ENCODE data around the gene HCFC1R1.

The HCFC1R1 gene

GRCh38 chr16:3017344-3017743 lies 6.4 kb downstream of the HCFC1R1 start:
- no peak for DNase-seq

DNA sequence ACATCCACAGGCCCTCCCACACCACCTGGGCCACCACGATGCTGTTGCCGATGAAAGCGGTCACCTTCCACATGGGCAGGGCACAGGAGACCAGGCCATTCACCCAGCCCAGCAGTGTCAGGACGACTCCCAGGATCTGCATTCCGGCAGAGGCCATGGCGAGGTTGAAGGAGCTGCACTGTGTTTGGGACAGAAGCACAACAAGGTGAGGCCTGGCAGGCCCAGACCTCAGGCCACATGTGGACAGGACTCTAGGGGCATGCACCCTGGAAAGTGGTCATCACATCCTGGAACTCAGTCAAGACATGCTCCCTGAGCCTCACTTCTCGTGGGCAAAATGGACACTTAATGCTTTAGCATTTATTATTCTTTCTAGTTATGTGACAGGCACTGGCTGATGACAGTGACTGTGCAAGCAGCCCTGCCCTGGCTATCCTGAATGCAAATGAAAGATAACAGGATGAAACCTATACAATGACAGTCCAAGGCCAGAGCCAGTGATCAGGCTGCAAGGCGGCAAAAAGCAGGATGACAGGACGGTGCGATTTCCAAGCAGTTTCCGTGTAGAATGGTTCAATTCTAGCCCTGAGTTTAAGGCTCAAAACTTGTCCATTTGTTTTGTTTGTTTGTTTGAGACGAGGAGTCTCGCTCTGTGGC lies 7.7 kb downstream of the HCFC1R1 start:
- no peak for DNase-seq

GRCh38 chr16:3014971-3015370 lies 8.8 kb downstream of the HCFC1R1 start:
- DNase-seq, result no peak

DNA sequence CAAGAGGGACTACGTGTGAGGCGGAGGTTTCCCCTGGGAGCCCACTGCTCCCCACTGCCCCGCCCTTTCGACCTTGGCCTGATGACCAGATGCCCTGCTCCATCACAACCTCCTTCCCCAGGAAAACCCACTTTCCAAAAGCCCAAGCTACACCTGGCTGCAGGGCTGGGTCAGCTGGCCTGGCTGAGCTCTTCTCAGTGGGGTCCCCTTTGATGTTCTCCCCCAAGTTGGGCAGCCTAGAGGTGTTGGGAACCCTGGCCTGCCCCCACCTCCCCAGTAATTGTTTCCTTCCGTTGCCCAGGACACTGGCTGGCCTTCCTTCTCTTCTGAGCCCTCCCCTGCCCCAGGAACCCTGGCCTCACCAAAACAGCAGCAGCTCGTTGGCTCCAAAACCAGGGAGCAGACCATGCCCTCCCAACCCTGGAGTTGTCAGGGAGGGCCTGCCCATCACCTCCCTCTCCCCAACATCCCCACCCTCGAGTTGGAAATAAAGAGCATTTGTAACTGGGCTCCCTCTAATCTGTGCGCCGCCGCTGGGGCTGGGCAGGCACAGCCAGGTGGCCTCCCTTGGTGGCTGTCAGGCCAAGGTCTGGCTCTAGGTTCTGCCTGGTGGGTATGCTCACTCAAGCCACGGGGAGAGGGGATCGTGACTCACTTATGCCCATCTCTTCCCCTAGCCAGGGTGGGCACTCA lies 9.6 kb downstream of the HCFC1R1 start:
- DNase-seq, result no peak

- DNase-seq, result no peak
These were observed 10.2 kb downstream of the HCFC1R1 start for GRCh38 chr16:3013491-3013951.

- no peak for DNase-seq
These were observed 10.8 kb downstream of the HCFC1R1 start, which contains the start of gene CLDN9 for GRCh38 chr16:3012828-3013420. CLDN9 (plus strand) TSS chr16:3012923; CDS start chr16:3013363, 440 bp downstream.

DNA sequence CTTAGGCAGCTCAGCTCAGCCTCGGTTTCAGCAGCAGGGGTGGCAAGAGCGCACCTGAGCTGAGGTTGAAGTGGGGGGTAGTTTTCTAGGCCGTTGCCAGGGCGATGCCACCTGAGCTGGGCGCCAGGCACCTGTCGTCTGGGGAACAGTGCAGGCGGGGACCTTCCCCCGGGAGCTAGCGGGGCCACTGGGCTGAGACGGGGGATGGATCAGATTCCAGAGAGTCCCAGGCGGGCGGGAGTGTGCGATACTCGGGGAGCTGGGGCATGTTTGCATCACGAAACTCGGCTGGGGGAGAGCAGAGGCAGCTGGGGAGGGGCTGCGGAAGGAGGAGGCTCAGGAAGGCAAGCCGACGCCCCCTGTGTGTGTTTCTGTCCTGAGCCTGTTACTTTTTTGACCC lies 11.5 kb downstream of the HCFC1R1 start:
- DNase-seq, result no peak

- DNase-seq, result no peak
These were observed 13.2 kb downstream of the HCFC1R1 start for GRCh38 chr16:3010510-3010909.

- no peak for DNase-seq
These were observed 14.0 kb downstream of the HCFC1R1 start for GRCh38 chr16:3009568-3010390.

- no peak for DNase-seq
These were observed 15.1 kb downstream of the HCFC1R1 start for GRCh38 chr16:3008690-3009037.

DNA sequence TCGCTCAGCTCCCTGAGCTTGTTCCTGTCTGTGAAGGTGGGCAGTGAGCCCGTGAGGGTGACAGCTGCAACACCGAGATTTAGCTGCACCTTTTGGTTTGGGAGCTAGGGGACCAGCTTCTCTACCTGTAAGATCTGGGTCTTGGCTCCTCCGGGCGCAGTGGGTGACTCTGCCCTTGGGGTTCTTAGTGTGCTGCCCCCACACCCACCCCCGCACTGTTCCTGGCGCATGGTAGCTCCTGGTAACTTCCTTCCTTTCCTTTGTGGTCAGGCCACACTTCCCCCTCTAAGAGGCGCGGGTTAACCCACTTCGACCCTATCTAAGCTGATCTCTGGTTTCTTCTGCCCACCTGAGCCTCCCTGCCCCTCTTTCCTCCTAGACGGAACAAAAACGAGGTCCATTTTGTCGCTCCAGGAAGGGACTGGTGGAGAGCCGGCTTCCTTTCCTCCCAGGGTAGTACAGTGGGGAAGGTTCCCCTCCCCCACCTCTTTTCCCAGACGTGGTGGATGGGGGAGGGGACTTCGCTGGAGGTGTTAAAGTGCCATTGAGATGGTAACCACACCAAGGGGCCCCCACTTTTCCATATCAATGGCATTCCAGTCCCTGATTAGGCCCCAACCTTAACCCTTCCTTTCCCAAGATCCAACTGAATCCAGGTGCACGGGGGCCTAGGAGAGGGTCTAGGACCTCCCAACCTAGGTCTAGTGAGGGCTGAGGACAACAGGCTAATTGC lies 15.6 kb downstream of the HCFC1R1 start:
- no peak for DNase-seq

DNA sequence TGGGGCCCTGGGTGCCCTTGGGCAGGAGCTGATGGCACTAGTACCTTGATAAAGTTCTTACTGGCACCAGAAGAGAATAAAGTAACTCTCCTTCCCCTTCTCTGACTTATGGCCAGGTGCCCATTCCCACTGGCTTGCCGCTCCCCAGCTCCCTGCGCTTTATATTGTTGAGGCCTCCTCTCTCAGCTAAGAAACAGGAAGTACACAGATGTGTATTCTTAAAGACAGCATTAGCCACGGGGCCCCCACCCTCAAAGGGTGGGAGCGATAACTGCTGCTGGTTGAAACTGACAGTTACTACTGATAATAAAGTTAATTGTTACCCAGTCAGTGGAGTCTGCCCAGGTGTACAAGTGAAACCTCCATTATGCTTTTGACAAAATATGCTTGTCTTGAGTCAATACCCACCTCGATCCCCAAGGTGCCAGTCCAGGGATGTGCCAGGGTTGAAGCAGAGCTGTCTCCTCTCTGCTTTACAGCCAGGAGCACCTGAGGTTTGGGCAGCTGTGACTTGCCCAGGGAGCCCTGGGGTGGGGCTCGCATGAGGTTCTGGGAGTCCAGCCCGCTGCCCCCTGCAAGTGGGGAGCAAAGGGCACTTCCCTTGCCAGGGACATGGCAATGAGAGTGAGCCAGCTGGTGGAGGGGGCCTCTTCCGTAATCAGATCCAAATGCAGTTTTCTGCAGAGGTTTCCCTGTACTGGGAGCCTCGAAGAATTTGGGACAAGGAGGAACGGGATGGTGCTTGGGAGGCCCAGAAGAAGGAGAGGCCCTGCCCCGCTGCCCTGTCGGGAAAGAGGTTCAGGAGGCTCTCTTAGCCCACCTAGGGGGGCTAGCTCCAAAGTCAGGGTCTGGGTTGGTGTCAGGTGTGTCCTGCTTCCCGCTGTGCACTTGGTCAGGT lies 16.4 kb downstream of the HCFC1R1 start:
- no peak for DNase-seq

DNA sequence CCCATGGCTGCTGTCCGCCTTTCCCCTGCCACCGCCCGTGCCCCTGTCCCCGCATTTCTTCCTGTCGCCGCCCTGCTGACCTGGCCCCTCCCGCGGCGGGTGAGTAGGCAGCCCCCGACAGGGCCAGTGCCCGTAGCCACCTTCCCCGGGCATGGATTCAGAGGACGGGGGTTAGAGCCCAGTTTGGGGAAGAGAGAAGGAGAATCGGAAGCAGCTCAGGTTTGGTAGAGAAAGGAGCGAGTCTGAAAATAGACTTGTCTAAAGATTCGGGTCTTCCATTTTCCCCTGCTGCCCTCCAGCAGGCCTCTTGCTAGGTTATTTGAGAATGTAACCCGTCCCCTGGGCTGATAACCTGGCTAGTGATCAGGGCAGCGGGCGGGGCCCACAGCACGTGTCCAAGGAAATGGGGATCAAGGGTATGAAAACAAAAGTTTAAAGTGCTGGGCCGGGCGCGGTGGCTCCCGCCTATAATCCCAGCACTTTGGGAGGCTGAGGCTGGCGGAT lies 18.9 kb downstream of the HCFC1R1 start:
- no peak for DNase-seq

- no peak for DNase-seq
These were observed 19.4 kb downstream of the HCFC1R1 start for GRCh38 chr16:3004319-3004718.

DNA sequence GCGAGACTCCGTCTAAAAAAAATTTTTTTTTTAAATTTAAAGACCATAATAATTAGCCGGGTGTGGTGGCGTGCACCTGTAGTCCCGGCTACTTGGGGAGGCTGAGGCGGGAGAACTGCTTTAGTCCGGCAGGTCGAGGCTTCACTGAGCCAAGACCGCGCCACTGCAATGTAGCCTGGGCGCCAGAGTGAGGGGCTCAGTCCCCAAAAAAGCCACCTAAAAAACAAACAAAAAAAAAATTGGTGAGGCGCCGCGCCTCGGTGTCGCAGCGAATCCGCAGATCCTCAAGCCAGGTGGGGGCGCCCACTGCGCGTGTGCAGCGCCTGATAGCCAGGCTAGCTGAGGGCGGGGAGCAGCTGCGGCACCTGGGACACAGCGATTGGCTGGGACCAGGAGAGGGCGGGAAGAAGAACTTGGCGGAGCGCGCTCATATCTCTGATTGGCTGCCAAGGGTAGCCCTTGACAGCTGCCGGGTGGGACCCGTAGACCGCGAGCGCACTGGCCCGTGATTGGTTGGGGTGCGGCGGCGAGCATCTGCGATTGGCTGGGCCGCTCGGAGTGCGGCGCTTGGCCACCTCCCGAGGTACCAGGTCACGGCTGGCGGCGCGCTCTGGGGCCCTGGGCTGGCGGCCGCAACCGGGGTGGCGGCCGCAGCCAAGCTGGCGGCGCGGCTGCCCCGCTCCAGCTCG lies 20.0 kb downstream of the HCFC1R1 start:
- peak; percentile 97 for DNase-seq

DNA sequence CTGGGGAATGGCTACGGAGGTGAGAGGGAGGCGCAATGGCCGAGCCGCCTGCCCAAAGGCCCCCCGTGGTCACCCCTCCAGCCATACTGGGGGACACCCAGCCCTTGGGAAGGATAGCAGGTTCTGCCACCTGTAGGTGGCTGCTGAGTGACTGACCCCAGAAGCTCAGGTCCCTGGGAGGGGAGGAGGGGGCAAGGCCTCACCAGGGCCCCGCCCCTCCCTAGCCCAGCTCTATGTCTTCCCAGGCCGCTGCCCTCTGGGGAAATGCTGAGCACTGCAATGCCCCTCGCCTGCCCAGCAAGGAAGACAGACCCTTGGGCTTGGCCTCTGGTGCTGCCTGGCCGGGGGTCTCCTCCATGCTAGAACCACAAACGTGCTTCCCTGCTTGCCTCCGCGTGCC lies 22.4 kb downstream of the HCFC1R1 start:
- no peak for DNase-seq

GRCh38 chr16:3000540-3000939 lies 23.2 kb downstream of the HCFC1R1 start:
- DNase-seq, result no peak

GRCh38 chr16:2999929-3000328 lies 23.8 kb downstream of the HCFC1R1 start:
- no peak for DNase-seq

DNA sequence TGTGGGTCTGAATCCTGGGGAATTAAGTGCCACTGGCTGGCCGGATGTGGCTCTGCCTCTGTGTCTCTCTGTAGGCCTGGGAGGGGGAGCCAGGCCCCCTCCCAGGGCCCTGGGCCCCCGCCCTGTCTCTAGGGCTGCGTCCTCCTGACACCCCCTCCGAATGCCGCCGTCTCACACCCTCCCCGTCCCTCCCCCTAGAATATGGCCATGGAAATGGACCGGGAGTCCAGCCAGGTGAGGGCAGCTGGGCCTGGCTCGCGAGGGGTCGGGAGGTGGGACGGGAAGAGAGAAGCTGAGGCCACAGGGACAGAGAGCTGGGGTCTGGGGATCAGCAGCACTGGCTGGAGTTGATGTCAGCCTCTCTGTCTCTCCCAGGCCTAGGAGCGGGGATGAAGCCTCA lies 27.4 kb downstream of the HCFC1R1 start:
- no peak for DNase-seq

DNA sequence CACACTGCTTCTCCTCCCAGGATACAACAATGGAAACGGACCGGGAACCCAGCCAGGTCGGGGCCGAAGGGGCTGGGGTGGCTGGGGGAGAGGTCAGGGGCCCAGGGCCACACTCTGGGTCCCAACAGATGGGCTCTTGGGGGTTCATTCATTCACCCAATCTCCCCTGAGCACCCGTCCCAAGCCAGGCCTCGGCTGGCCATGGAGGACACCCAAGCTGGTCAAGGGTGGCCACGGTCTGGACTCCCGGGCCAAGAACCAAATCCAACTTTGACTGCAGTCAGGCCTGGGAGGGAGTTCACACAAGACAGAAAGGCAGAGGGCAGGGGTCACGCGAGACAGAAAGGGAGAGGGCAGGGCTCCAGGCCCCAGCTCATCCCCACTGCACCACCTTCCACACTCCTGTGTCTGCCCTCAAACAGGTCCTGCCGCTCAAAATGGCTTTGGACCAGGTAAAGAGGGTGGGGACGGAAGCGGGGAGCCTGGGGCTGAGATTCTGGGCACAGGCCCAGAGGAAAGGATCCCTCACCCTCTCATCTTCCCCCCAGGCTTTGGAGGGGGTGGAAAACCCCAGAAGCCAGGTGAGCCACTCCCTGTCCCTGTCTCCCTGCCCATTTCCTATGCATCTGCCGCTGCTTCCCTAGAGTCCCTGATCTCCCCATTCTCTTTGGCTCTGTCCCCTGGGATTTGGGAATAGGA lies 31.2 kb downstream of the HCFC1R1 start:
- DNase-seq, result no peak

All from right hindlimb (tissue), 1 donor.